ENCODE measurements around the gene DCC. TPM values are rescaled to one million over a fixed set of nuclear protein-coding genes. Genes with fewer than 3 reads are reported as not detected.

Gene DCC
- total and polyA plus RNA-seq, 9 of the 15 experiments (the other 6 are each of a cell fraction or from before 2014, with no cell fraction given): not detected

DNA sequence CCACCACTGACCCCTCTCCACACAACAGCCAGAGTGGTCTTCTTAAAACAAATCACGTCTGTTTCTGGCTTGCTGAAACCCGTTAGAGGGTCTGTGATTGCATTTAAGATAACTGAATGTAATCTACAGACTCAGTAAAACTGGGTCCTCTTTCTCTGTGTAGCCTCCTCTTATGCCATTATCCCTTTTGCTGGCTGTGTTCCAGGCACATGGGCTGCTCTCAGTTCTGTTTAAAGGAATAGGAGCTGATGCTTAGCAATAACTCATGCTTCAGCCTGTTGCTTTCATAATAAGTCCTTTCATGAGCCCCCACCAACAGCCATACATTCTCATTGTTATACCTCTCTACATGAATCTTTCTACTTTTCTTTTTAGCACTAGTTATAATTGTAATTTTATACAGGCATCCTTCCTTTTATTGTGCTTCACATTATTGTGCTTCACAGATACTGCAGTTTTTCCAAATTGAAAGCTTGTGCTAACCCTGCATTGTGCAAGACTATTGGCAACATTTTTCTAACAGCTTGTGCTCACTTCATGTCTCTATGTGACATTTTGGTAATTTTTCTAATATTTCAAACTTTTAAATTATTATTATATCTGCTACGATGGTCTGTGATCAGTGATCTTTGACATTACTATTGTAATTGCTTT lies 1101.9 kb downstream of the DCC start:
- ATAC-seq: no peak
- Histone ChIP-seq H2AFZ (ENCODE audit: low read depth, low read length) (no peak overlapping the region), H3K27me3 (ENCODE audit: control insufficient read depth in 2 of 2, insufficient read depth in 2 of 2, low read length in 2 of 2) (no peaks in the 10 kb centered on the region), H3K79me2 (ENCODE audit: control insufficient read depth, insufficient read depth, low read length) (no peaks in the 10 kb centered on the region), H3K4me1 (replicated peaks in 1 of 2; ENCODE audit: control insufficient read depth in 2 of 2, insufficient read depth in 2 of 2, low read length in 2 of 2) (no peaks in the 10 kb centered on the region), H3K36me3 (ENCODE audit: control insufficient read depth, insufficient read depth, low read length) (no peaks in the 10 kb centered on the region), H3K9me1 (ENCODE audit: control insufficient read depth, insufficient read depth, low read length) (no peaks in the 10 kb centered on the region), H3K4me2 (ENCODE audit: insufficient read depth, low read length) (no peak overlapping the region), H3K4me3 (no peak overlapping the region), H3K9me3 (replicated peaks; ENCODE audit: control insufficient read depth, insufficient read depth, low read depth, low read length) (no peaks in the 10 kb centered on the region), H4K20me1 (replicated peaks; ENCODE audit: control insufficient read depth, insufficient read depth, low read length) (no peaks in the 10 kb centered on the region), H3K27ac (ENCODE audit: extremely low read depth, low read depth, low read length) (no peak overlapping the region), H3K9ac (ENCODE audit: insufficient read depth in 1 of 2, low read depth in 2 of 2, low read length in 2 of 2) (no peak overlapping the region)
- in situ Hi-C loops (cut with MboI): no loop called here
- no peak for DNase-seq (ENCODE audit: extremely low read depth in 1 of 4, low spot score in 3 of 4)
- TF ChIP-seq CREBBP (IDR thresholded peaks at IDR 0.05; ENCODE audit: low read depth, low read length): no peak
- TF ChIP-seq GABPA (tag; conservative IDR thresholded peaks at IDR 0.05; ENCODE audit: low read depth): no peak
- TF ChIP-seq MTA3 (IDR thresholded peaks at IDR 0.05; ENCODE audit: borderline replicate concordance): no peak
- TF ChIP-seq PHB2 (IDR thresholded peaks at IDR 0.05; ENCODE audit: low read depth): no peak
- no peak for TF ChIP-seq IRF1 (CRISPR knock-in tag; IDR thresholded peaks at IDR 0.05; ENCODE audit: borderline replicate concordance)
- TF ChIP-seq RBM34 (IDR thresholded peaks at IDR 0.05; ENCODE audit: borderline replicate concordance, insufficient read depth, low read length): no peak
- no peak for TF ChIP-seq POU5F1 (IDR thresholded peaks at IDR 0.05; ENCODE audit: borderline replicate concordance, low read depth, low read length, partially characterized antibody)
- TF ChIP-seq RAD51 (IDR thresholded peaks at IDR 0.05; ENCODE audit: borderline replicate concordance, low read depth): no peak
- TF ChIP-seq, protein P1, sequence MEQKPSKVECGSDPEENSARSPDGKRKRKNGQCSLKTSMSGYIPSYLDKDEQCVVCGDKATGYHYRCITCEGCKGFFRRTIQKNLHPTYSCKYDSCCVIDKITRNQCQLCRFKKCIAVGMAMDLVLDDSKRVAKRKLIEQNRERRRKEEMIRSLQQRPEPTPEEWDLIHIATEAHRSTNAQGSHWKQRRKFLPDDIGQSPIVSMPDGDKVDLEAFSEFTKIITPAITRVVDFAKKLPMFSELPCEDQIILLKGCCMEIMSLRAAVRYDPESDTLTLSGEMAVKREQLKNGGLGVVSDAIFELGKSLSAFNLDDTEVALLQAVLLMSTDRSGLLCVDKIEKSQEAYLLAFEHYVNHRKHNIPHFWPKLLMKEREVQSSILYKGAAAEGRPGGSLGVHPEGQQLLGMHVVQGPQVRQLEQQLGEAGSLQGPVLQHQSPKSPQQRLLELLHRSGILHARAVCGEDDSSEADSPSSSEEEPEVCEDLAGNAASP (IDR thresholded peaks at IDR 0.05): no peak
- no peak for TF ChIP-seq KLF1 (tag; IDR thresholded peaks at IDR 0.05)
- TF ChIP-seq CBX2 (IDR thresholded peaks at IDR 0.05; ENCODE audit: insufficient read depth, low read length, poor library complexity, severe bottlenecking): no peak
- TF ChIP-seq, protein P2, sequence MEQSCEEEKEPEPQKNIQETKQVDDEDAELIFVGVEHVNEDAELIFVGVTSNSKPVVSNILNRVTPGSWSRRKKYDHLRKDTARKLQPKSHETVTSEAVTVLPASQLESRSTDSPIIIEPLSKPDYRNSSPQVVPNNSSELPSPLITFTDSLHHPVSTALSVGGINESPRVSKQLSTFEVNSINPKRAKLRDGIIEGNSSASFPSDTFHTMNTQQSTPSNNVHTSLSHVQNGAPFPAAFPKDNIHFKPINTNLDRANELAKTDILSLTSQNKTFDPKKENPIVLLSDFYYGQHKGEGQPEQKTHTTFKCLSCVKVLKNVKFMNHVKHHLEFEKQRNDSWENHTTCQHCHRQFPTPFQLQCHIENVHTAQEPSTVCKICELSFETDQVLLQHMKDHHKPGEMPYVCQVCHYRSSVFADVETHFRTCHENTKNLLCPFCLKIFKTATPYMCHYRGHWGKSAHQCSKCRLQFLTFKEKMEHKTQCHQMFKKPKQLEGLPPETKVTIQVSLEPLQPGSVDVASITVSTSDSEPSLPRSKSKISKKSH (CRISPR knock-in tag; IDR thresholded peaks at IDR 0.05): no peak
- no peak for TF ChIP-seq BCOR (IDR thresholded peaks at IDR 0.05)
- TF ChIP-seq BCL6 (CRISPR knock-in tag; IDR thresholded peaks at IDR 0.05): no peak
- no peak for TF ChIP-seq MAX (CRISPR knock-in tag; IDR thresholded peaks at IDR 0.05)
- no peak for TF ChIP-seq EGR1 (conservative IDR thresholded peaks at IDR 0.05)
- no peak for TF ChIP-seq STAT5A (IDR thresholded peaks at IDR 0.05; ENCODE audit: borderline replicate concordance, low read length)
- TF ChIP-seq SMARCC2 (IDR thresholded peaks at IDR 0.05; ENCODE audit: low read depth): no peak
- no peak for TF ChIP-seq RBM15 (IDR thresholded peaks at IDR 0.05; ENCODE audit: insufficient read depth, low read length)
- ChIA-PET CTCF (ENCODE audit: low intra/inter-chr PET ratio) (no interaction called here), POLR2A (no interaction called here)
- no TSS peak for BruUV-seq (replicated peaks)
- intact Hi-C loops (cut with micrococcal nuclease): no loop called here
- 0% methylated on average over 3 of the region's 3 CpGs for WGBS (ENCODE audit: insufficient coverage, low coverage, missing lambda C conversion rate)
- FAIRE-seq: no peak

Data from K562 (cell line).